HEK293 (cell line): ENCODE measurements around the gene GMDS.
A peak's percentile ranks its signal among the peaks of the same experiment; 100 is the strongest.

Source experiments
- CTCF ChIA-PET: fragments of 350-600 bp; formaldehyde crosslinking; extraction: SDS; loops from one replicate; lab custom pipeline; 2021; ENCODE audit warnings: antibody characterized with exemption; lab: Yijun Ruan, JAX
- POLR2A ChIA-PET: fragments of 300-600 bp; formaldehyde crosslinking; extraction: SDS; loops from one replicate; lab custom pipeline; 2020; ENCODE audit warnings: antibody characterized with exemption, inconsistent platforms; lab: Yijun Ruan, JAX
- H3K27ac ChIP-seq: fragments of 200-500 bp; sonication (Bioruptor generic); 2 replicates; pipeline ENCODE4 v1.5.1; 2014; ENCODE audit warnings: low read depth, low read length, control low read depth, inconsistent platforms; ENCODE audit errors: extremely low read depth
- H3K36me3 ChIP-seq, 2 experiments: fragments of 200-500 bp in 1 of 2; sonication (Bioruptor generic) in 1 of 2; 1 replicate in 1 of 2; 2 replicates in 1 of 2; pipeline ENCODE4 v1.5.1; 2014 to 2017; ENCODE audit warnings: inconsistent platforms in 2 of 2, low read length in 2 of 2; ENCODE audit not compliant: control insufficient read depth in 2 of 2, insufficient read depth in 1 of 2
- H3K4me1 ChIP-seq: fragments of 200-500 bp; sonication (Bioruptor generic); 2 replicates; pipeline ENCODE4 v1.5.1; 2014; ENCODE audit warnings: mild to moderate bottlenecking, low read length, inconsistent platforms; ENCODE audit not compliant: control insufficient read depth, insufficient read depth
- H3K4me3 ChIP-seq: 2 replicates; pipeline ENCODE4 v1.5.1; 2011; ENCODE audit warnings: low read depth, mild to moderate bottlenecking, control low read depth, low read length, moderate library complexity
- H3K9me3 ChIP-seq: fragments of 200-500 bp; sonication (Bioruptor generic); 2 replicates; pipeline ENCODE4 v1.5.1; 2014; ENCODE audit warnings: low read depth, low read length, inconsistent platforms; ENCODE audit not compliant: control insufficient read depth, insufficient read depth
- GLI4 ChIP-seq: fragments of 450-650 bp; formaldehyde crosslinking; IDR thresholded peaks from 2 replicates; pipeline ENCODE4 v1.5.1; 2016; ENCODE audit warnings: missing biosample characterization, missing genetic modification characterization
- KLF17 ChIP-seq: fragments of 450-650 bp; formaldehyde crosslinking; IDR thresholded peaks from 2 replicates; pipeline ENCODE4 v1.5.1; 2016; ENCODE audit warnings: missing biosample characterization, missing genetic modification characterization
- ZBTB10 ChIP-seq: fragments of 450-650 bp; formaldehyde crosslinking; IDR thresholded peaks from 2 replicates; pipeline ENCODE4 v1.5.1; 2016; ENCODE audit warnings: missing biosample characterization, missing genetic modification characterization
- ZBTB20 ChIP-seq: fragments of 450-650 bp; formaldehyde crosslinking; IDR thresholded peaks from 2 replicates; pipeline ENCODE4 v1.5.1; 2016; ENCODE audit warnings: missing biosample characterization, missing genetic modification characterization
- ZEB2 ChIP-seq: fragments of 450-650 bp; formaldehyde crosslinking; IDR thresholded peaks from 2 replicates; pipeline ENCODE4 v1.5.1; 2016; ENCODE audit warnings: missing biosample characterization, missing genetic modification characterization
- ZFP3 ChIP-seq: fragments of 450-650 bp; formaldehyde crosslinking; IDR thresholded peaks from 2 replicates; pipeline ENCODE4 v1.5.1; 2016; ENCODE audit warnings: low read depth, missing biosample characterization, missing genetic modification characterization
- ZFP69B ChIP-seq: fragments of 450-650 bp; formaldehyde crosslinking; IDR thresholded peaks from 2 replicates; pipeline ENCODE4 v1.5.1; 2016; ENCODE audit warnings: missing biosample characterization, missing genetic modification characterization
- ZNF10 ChIP-seq: fragments of 450-650 bp; formaldehyde crosslinking; IDR thresholded peaks from 2 replicates; pipeline ENCODE4 v1.5.1; 2017; ENCODE audit warnings: missing biosample characterization, missing genetic modification characterization
- ZNF148 ChIP-seq: fragments of 450-650 bp; formaldehyde crosslinking; IDR thresholded peaks from 2 replicates; pipeline ENCODE4 v1.5.0; 2017; ENCODE audit warnings: missing biosample characterization, missing genetic modification characterization, borderline replicate concordance
- ZNF155 ChIP-seq: fragments of 450-650 bp; formaldehyde crosslinking; IDR thresholded peaks from 2 replicates; pipeline ENCODE4 v1.5.1; 2016; ENCODE audit warnings: missing biosample characterization, missing genetic modification characterization
- ZNF239 ChIP-seq: fragments of 450-650 bp; formaldehyde crosslinking; IDR thresholded peaks from 2 replicates; pipeline ENCODE4 v1.5.1; 2016; ENCODE audit warnings: missing biosample characterization, missing genetic modification characterization
- ZNF266 ChIP-seq: fragments of 450-650 bp; formaldehyde crosslinking; IDR thresholded peaks from 2 replicates; pipeline ENCODE4 v1.5.1; 2016; ENCODE audit warnings: missing biosample characterization, missing genetic modification characterization, low read depth
- ZNF341 ChIP-seq: fragments of 450-650 bp; formaldehyde crosslinking; IDR thresholded peaks from 2 replicates; pipeline ENCODE4; 2016; ENCODE audit warnings: low read depth, missing biosample characterization, missing genetic modification characterization
- ZNF394 ChIP-seq: fragments of 450-650 bp; formaldehyde crosslinking; IDR thresholded peaks from 2 replicates; pipeline ENCODE4 v1.5.1; 2016; ENCODE audit warnings: missing biosample characterization, missing genetic modification characterization, mild to moderate bottlenecking, moderate library complexity, borderline replicate concordance
- ZNF510 ChIP-seq: fragments of 450-650 bp; formaldehyde crosslinking; IDR thresholded peaks from 2 replicates; pipeline ENCODE4 v1.5.1; 2018; ENCODE audit warnings: mild to moderate bottlenecking, missing genetic modification characterization, missing biosample characterization; ENCODE audit not compliant: insufficient replicate concordance
- ZNF571 ChIP-seq: fragments of 450-650 bp; formaldehyde crosslinking; IDR thresholded peaks from 2 replicates; pipeline ENCODE4 v1.5.0; 2017; ENCODE audit warnings: missing biosample characterization, missing genetic modification characterization
- ZNF600 ChIP-seq: fragments of 450-650 bp; formaldehyde crosslinking; IDR thresholded peaks from 2 replicates; pipeline ENCODE4 v1.5.1; 2016; ENCODE audit warnings: missing biosample characterization, missing genetic modification characterization
- ZNF623 ChIP-seq: fragments of 450-650 bp; formaldehyde crosslinking; IDR thresholded peaks from 2 replicates; pipeline ENCODE4 v1.5.1; 2016; ENCODE audit warnings: missing biosample characterization, missing genetic modification characterization
- ZNF639 ChIP-seq: fragments of 450-650 bp; formaldehyde crosslinking; IDR thresholded peaks from 2 replicates; pipeline ENCODE4 v1.5.1; 2016; ENCODE audit warnings: missing biosample characterization, missing genetic modification characterization
- ZNF654 ChIP-seq: fragments of 450-650 bp; formaldehyde crosslinking; IDR thresholded peaks from 2 replicates; pipeline ENCODE4 v1.5.1; 2016; ENCODE audit warnings: low read depth, missing biosample characterization, missing genetic modification characterization
- ZNF664 ChIP-seq: fragments of 450-650 bp; formaldehyde crosslinking; IDR thresholded peaks from 2 replicates; pipeline ENCODE4 v1.5.1; 2016; ENCODE audit warnings: missing biosample characterization, missing genetic modification characterization
- ZNF76 ChIP-seq: fragments of 450-650 bp; formaldehyde crosslinking; IDR thresholded peaks from 2 replicates; pipeline ENCODE4; 2016; ENCODE audit warnings: low read depth, missing biosample characterization, missing genetic modification characterization, borderline replicate concordance
- ZNF776 ChIP-seq: fragments of 450-650 bp; formaldehyde crosslinking; IDR thresholded peaks from 2 replicates; pipeline ENCODE4 v1.5.0; 2017; ENCODE audit warnings: missing biosample characterization, missing genetic modification characterization, borderline replicate concordance
- ZNF791 ChIP-seq: fragments of 450-650 bp; formaldehyde crosslinking; IDR thresholded peaks from 2 replicates; pipeline ENCODE4 v1.5.1; 2016; ENCODE audit warnings: missing biosample characterization, missing genetic modification characterization
- ZNF830 ChIP-seq: fragments of 450-650 bp; IDR thresholded peaks from 2 replicates; pipeline ENCODE4 v1.5.0; 2018; ENCODE audit warnings: missing biosample characterization, missing genetic modification characterization, low read depth, mild to moderate bottlenecking, moderate library complexity
- ZXDB ChIP-seq: fragments of 450-650 bp; formaldehyde crosslinking; IDR thresholded peaks from 2 replicates; pipeline ENCODE4 v1.5.1; 2016; ENCODE audit warnings: missing biosample characterization, missing genetic modification characterization
- TF ChIP-seq, protein P1 (sequence below): fragments of 450-650 bp; formaldehyde crosslinking; IDR thresholded peaks from 2 replicates; pipeline ENCODE4 v1.5.1; 2016; ENCODE audit warnings: missing biosample characterization, missing genetic modification characterization

GMDS gene

DNA sequence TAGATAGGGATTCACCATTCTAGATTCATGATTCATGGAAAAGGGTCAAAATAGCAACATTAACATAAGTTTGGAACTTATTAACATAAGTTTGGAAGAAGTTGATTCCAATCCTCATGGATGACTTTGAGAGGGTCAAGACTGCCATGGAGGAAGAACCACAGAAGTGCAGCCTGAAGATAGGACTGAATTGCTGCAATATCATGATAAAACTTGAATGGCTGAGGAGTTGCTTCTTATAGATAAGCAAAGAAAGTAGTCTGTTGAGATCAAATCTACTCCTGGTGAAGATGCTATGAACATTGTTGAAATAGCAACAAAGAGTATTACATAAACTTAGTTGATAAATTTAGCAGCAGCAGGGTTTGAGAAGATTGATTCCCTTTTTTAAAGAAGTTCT is 62.2 kb downstream of the GMDS start (continued):
- TF ChIP-seq ZNF76 (tag by site-specific recombination) (no peak), ZNF571 (tag by site-specific recombination) (no peak), ZNF394 (no peak), ZNF654 (no peak), ZNF830 (tag by site-specific recombination) (no peak), ZNF623 (tag by site-specific recombination) (no peak), ZNF510 (tag by site-specific recombination) (no peak)
- TF ChIP-seq, all 188 proteins: peak for 0

DNA sequence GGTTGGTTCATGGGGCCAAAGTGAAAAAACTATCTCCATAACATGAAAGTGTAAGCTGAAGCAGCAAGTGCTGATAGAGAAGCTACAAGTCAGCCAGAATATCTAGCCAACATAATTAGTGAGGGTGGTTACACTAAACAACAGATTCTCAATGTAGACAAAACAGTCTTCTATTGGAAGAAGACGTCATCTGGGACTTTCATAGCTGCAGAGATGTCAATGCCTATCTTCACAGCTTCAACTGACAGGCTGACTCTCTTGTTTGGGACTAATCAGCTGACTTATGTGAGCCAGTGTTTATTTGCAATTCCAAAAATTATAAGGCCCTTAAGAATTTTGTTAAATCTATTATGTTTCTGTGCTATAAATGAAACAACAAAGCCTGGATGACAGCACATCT is 63.2 kb downstream of the GMDS start:
- ChIA-PET POLR2A (no interaction called here), CTCF (interaction anchor here (0.6 to 1.1 kb wide), 4 partner anchors 13 to 557 kb away, joined by 3 to 4 read pairs (median 3); no protein-coding TSS in a partner anchor)
- Histone ChIP-seq H3K9me3 (no peaks in the 10 kb centered on the region), H3K27ac (no peak overlapping the region), H3K4me3 (no peak overlapping the region), H3K4me1 (no peaks in the 10 kb centered on the region), H3K36me3 (no peaks in the 10 kb centered on the region)
- TF ChIP-seq ZFP3 (tag by site-specific recombination) (no peak), ZNF664 (tag by site-specific recombination) (no peak), ZXDB (no peak), ZBTB20 (no peak), ZNF148 (tag by site-specific recombination) (no peak), KLF17 (tag by site-specific recombination) (no peak), ZNF266 (tag by site-specific recombination) (no peak), ZNF600 (tag by site-specific recombination) (no peak), ZNF10 (tag by site-specific recombination) (no peak), ZNF791 (tag by site-specific recombination) (no peak), ZNF776 (no peak), ZEB2 (no peak), ZNF155 (tag by site-specific recombination) (no peak)

DNA sequence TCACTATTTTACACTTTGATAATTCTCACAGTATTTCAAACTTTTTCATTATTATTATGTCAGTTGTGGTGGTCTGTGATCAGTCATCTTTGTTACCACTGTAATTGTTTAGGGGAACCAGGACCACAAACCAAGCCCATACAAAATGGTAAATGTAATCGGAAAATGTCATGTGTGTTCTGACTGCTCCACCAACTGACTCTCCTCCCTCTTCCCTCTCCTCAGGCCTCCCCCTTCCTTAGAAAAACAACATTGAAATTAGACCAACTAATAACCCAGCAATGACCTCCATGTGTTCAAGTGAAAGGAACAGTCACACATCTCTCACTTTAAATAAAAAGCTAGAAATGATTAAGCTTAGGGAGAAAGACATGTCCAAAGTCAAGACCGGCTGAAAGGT is 63.8 kb downstream of the GMDS start:
- TF ChIP-seq ZNF639 (tag by site-specific recombination) (no peak), ZNF239 (tag by site-specific recombination) (no peak), ZFP69B (no peak), ZNF341 (peak; percentile 36), GLI4 (tag by site-specific recombination) (no peak), ZBTB10 (no peak)
- TF ChIP-seq, protein P1, sequence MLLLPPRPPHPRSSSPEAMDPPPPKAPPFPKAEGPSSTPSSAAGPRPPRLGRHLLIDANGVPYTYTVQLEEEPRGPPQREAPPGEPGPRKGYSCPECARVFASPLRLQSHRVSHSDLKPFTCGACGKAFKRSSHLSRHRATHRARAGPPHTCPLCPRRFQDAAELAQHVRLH (tag by site-specific recombination): no peak
- H3K9me3 ChIP-seq: no peaks in the 10 kb centered on the region
- CTCF ChIA-PET: interaction anchor here (0.6 to 1.1 kb wide), 4 partner anchors 14 to 557 kb away, joined by 3 to 4 read pairs (median 3); no protein-coding TSS in a partner anchor

More for the DNA sequence above, 63.8 kb downstream of the GMDS start:
- POLR2A ChIA-PET: no interaction called here
- Histone ChIP-seq H3K4me1 (no peaks in the 10 kb centered on the region), H3K36me3 (no peaks in the 10 kb centered on the region), H3K27ac (no peak overlapping the region), H3K4me3 (no peak overlapping the region)
